Nephron (organoid): ENCODE results near the gene PDP2.
A peak's percentile ranks its signal among the peaks of the same experiment; 100 is the strongest.
"Not testable (repeated sequence)": the region's sequence is repeated elsewhere in the genome, so short reads cannot be mapped to it uniquely, and the experiment has no call there.

Experiments
- H3K27ac Mint-ChIP-seq, 3 experiments: 2 replicates each; pipeline ENCODE4 v1.8.0; 2020; ENCODE audit warnings: mixed read lengths in 3 of 3, mild to moderate bottlenecking in 2 of 3, moderate library complexity in 1 of 3
- H3K27me3 Mint-ChIP-seq: 2 replicates; pipeline ENCODE4 v1.8.0; 2021; ENCODE audit warnings: low read depth, mild to moderate bottlenecking, moderate library complexity, mixed read lengths
- H3K36me3 Mint-ChIP-seq: 2 replicates; pipeline ENCODE4 v1.8.0; 2020; ENCODE audit warnings: low read depth, mixed read lengths
- H3K4me1 Mint-ChIP-seq: 2 replicates; pipeline ENCODE4 v1.8.0; 2020; ENCODE audit warnings: mixed read lengths
- H3K4me3 Mint-ChIP-seq, 3 experiments: 2 replicates each; pipeline ENCODE4 v1.8.0; 2020; ENCODE audit warnings: mild to moderate bottlenecking in 3 of 3, mixed read lengths in 3 of 3, moderate library complexity in 2 of 3
- H3K9me3 Mint-ChIP-seq: 2 replicates; pipeline ENCODE4 v1.8.0; 2020; ENCODE audit warnings: mixed read lengths
- TF ChIP-seq, protein P1 (sequence below), 3 experiments: fragments of 200-600 bp; sonication (generic); IDR thresholded peaks; one replicate each; pipeline ENCODE4 v1.5.0; 2021; ENCODE audit warnings: antibody characterized with exemption in 3 of 3; ENCODE audit not compliant: unreplicated experiment in 3 of 3

PDP2 gene

DNA sequence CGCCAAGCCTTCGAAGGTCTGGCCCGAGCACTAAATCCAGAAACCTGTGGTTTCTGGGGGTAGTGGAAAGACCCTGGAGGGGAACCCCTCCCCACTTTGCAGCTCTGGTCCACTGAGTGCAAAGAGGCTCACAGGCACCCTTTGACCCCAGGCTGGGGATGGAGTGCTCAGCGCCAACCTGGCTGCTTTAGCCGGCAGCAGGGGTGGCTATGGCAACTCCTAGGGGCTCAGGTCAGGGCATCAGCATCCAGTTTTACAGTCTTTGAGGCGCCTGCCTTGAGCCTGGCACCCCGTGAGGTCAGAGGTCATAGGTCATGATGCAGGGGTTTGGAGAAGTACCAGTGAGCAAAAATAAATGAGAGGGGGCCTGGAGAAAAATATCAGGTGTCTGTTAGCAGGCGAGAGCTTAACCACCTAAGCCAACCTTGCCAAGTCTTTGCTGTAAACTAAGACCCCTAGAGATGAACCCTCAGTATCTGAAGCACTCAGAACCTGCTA, 18.2 kb upstream of the PDP2 start:
- Mint-ChIP-seq H3K27me3 (peaks cover 8% of the 10 kb centered on the region), H3K4me1 (no peaks in the 10 kb centered on the region), H3K36me3 (no peaks in the 10 kb centered on the region), H3K4me3 (no peak overlapping the region), H3K27ac (no peak overlapping the region), H3K9me3 (no peaks in the 10 kb centered on the region)
- TF ChIP-seq, protein P1, sequence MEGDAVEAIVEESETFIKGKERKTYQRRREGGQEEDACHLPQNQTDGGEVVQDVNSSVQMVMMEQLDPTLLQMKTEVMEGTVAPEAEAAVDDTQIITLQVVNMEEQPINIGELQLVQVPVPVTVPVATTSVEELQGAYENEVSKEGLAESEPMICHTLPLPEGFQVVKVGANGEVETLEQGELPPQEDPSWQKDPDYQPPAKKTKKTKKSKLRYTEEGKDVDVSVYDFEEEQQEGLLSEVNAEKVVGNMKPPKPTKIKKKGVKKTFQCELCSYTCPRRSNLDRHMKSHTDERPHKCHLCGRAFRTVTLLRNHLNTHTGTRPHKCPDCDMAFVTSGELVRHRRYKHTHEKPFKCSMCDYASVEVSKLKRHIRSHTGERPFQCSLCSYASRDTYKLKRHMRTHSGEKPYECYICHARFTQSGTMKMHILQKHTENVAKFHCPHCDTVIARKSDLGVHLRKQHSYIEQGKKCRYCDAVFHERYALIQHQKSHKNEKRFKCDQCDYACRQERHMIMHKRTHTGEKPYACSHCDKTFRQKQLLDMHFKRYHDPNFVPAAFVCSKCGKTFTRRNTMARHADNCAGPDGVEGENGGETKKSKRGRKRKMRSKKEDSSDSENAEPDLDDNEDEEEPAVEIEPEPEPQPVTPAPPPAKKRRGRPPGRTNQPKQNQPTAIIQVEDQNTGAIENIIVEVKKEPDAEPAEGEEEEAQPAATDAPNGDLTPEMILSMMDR (IDR thresholded peaks at IDR 0.05; ENCODE audit: unreplicated experiment in 3 of 3), result no peak

DNA sequence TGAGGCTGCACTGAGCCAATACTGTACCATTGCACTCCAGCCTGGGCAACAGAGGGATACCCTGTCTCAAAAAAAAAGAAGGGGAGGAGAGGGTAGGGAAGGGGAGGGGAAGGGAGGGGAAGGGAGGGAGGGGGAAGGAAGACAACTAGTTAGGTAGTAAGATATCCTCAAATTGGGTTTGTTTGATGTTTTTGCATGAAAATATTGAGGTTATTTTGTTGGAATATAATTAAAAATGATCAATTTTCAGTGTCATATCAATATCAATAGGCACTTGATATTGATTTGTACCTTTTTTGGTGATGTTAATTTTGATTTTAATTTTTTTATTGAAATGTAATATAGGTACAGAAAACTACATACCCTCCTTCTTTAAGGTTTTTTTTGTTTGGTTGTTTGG, 16.6 kb upstream of the PDP2 start:
- H3K9me3 Mint-ChIP-seq, result no peaks in the 10 kb centered on the region

DNA sequence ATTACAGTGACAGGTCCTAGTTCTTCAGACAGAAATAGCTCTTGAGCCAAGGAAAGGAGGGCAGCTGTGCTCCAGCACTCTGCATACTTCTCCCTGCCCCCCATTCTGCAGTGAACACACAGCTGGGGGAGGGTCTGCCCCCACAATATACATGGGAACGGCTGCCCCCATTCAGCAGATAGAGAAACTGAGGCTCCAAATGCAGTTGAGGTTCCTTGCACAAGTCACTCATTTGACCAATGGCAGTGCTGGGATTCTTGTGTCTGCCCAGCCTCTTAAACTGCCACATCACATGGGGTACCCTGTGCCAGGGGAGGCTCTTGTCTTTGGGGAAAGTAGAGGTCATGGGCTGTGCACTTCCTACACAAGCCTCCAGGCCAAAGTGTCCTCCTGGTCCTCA, 10.9 kb upstream of the PDP2 start:
- Mint-ChIP-seq H3K36me3 (no peaks in the 10 kb centered on the region), H3K4me3 (no peak overlapping the region), H3K9me3 (no peaks in the 10 kb centered on the region), H3K27me3 (peaks cover 14% of the 10 kb centered on the region), H3K27ac (no peak overlapping the region), H3K4me1 (peaks cover 12% of the 10 kb centered on the region)
- TF ChIP-seq, protein P1 (IDR thresholded peaks at IDR 0.05; ENCODE audit: unreplicated experiment in 3 of 3), result no peak

More for the DNA sequence above, 16.6 kb upstream of the PDP2 start:
- Mint-ChIP-seq H3K36me3 (no peaks in the 10 kb centered on the region), H3K4me3 (no peak overlapping the region), H3K27me3 (peaks cover 12% of the 10 kb centered on the region), H3K4me1 (no peaks in the 10 kb centered on the region), H3K27ac (no peak overlapping the region)
- TF ChIP-seq, protein P1 (IDR thresholded peaks at IDR 0.05; ENCODE audit: unreplicated experiment in 3 of 3), result no peak

DNA sequence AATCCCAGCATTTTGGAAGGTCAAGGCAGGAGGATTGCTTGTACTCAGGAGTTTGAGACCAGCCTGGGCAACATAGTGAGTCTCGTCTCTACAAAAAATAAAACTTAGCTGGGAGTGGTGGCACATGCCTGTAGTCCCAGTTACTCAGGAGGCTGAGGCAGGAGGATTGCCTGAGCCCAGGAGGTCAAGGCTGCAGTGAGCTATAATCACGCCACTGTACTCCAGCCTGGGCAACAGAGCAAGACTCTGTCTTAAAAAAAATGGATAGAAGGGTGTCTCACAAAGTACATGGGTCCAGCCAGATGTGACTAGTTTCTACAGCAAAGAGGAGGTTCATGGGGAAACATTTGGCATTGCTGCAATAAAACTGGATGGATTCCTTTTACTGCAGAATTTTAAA, 9.0 kb upstream of the PDP2 start:
- H3K36me3 Mint-ChIP-seq, H3K27me3 Mint-ChIP-seq, H3K27ac Mint-ChIP-seq, H3K9me3 Mint-ChIP-seq: not testable (repeated sequence)
- H3K4me1 Mint-ChIP-seq, result peaks cover 14% of the 10 kb centered on the region
- peak overlapping the region in 1 of 3 experiments; percentile 20 for H3K4me3 Mint-ChIP-seq

DNA sequence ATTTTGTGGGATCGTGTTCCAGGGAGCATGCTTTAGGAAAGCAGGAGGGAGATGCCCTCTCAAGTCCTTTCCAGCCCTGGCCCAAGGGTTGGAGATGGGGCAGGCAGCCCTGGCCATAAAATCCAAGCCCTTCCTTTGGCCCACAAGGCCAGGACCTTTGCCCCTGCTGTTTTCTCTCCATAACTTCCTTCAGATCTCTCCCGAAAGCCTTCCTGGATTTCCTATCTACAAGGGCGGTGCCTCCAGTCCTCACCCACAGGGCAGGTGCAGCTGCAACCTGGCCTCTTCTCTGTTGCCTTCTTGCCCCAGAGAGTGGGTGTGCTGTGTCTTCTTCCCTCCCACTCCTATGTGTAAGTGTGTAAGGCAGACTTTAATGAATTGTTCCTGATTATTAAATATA, 8.5 kb upstream of the PDP2 start:
- Mint-ChIP-seq H3K36me3 (no peaks in the 10 kb centered on the region), H3K4me1 (peaks cover 14% of the 10 kb centered on the region)
- TF ChIP-seq, protein P1 (IDR thresholded peaks at IDR 0.05; ENCODE audit: unreplicated experiment in 3 of 3), result no peak

DNA sequence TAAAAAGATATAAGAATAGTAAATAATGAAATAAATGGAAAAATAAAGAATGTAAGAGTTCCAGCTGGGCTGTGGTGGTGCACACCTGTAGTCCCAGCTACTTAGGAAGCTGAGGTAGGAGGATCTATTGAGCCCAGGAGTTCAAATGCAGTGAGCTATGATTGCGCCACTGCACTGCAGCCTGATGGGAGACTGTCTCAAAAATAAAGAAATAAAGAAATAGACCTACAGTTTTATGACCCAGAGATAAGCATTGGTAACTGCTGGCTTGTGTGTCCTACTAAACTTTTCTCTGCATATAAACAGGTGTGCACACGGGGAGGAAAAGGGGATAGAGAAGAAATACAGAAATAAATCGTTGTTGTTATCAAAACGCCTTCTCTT, 7.8 kb upstream of the PDP2 start:
- Mint-ChIP-seq H3K4me3 (peak overlapping the region; percentile 55 to 81 (median 75)), H3K27me3 (peaks cover 9% of the 10 kb centered on the region), H3K36me3 (no peaks in the 10 kb centered on the region), H3K4me1 (peaks cover 14% of the 10 kb centered on the region), H3K9me3 (no peaks in the 10 kb centered on the region), H3K27ac (peak overlapping the region in 1 of 3 experiments; percentile 19)
- TF ChIP-seq, protein P1 (IDR thresholded peaks at IDR 0.05; ENCODE audit: unreplicated experiment in 3 of 3), result no peak

More for the DNA sequence above, 8.5 kb upstream of the PDP2 start:
- Mint-ChIP-seq H3K27me3 (peaks cover 9% of the 10 kb centered on the region), H3K9me3 (no peaks in the 10 kb centered on the region), H3K27ac (no peak overlapping the region), H3K4me3 (peak overlapping the region in 1 of 3 experiments; percentile 12)
